ENCODE measurements around the gene APBB1IP.
A peak's percentile ranks its signal among the peaks of the same experiment; 100 is the strongest.

The APBB1IP gene

DNA sequence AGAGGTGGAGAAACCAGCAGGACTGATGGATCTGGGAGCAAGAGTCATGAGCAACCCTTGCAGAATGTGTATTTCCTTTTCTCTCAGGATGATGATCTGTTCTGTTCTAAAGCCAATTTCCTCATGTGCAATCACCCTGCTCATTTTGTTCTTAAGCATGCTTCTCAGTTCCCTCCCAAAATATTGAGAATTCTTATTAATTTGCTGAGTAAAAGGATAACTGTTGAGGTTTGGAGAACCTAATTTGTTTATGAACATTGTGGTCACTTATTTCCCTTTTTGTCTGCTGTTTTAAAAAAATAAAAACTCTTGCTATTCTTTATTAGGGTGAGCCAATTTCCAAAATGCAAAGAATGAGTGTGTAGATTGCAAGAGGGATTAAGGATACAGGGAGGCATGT, 106.8 kb downstream of the APBB1IP start:
- TF ChIP-seq ZFX (IDR thresholded peaks at IDR 0.05; ENCODE audit: borderline replicate concordance) = no peak
- TF ChIP-seq, protein P1, sequence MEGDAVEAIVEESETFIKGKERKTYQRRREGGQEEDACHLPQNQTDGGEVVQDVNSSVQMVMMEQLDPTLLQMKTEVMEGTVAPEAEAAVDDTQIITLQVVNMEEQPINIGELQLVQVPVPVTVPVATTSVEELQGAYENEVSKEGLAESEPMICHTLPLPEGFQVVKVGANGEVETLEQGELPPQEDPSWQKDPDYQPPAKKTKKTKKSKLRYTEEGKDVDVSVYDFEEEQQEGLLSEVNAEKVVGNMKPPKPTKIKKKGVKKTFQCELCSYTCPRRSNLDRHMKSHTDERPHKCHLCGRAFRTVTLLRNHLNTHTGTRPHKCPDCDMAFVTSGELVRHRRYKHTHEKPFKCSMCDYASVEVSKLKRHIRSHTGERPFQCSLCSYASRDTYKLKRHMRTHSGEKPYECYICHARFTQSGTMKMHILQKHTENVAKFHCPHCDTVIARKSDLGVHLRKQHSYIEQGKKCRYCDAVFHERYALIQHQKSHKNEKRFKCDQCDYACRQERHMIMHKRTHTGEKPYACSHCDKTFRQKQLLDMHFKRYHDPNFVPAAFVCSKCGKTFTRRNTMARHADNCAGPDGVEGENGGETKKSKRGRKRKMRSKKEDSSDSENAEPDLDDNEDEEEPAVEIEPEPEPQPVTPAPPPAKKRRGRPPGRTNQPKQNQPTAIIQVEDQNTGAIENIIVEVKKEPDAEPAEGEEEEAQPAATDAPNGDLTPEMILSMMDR (IDR thresholded peaks at IDR 0.05) = no peak
- H3K27ac ChIP-seq = no peak overlapping the region

DNA sequence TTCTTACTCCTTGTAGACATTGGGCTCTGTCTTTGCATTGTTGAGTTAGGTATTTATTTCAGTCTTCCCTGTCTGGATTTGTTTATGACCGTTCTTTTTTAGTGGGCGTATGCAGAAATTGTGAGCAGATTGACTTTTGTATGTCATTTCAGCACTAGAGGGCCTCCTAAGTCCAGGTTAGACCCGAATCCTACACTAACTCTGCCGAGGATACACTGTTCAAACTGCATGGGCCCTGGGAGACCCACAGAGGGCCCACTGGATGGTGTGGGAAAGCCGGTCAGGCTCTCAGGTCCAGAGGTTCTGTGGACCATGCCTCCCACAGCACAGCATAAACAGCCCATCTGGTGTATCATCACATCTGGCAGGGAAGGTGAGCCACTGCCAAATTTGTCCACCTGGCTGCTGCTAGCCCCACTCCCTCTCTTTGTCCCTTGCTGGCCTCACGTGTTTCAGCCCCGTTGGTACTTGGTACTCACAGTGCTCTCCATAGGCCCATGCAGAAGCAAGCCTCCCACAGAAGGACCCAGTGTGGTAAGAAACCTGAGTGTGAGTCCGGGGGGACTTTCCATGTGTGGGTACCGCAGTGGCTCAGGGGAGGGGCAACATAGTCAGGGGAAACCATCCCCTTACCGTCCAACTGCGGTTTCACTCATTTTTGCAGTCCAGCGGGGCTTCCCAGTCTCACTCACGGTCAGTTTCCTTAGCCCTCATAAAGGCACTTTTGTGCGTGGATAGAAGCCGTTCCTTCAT, 112.8 kb downstream of the APBB1IP start:
- H3K27ac ChIP-seq = no peak overlapping the region
- TF ChIP-seq ZFX (IDR thresholded peaks at IDR 0.05; ENCODE audit: borderline replicate concordance) = no peak
- TF ChIP-seq, protein P1 (IDR thresholded peaks at IDR 0.05) = peak; percentile 29; the same call in 1 of the 2 replicates

GRCh38 chr10:26554246-26554645, 116.1 kb downstream of the APBB1IP start:
- TF ChIP-seq, protein P1 (IDR thresholded peaks at IDR 0.05) = no peak
- no peak for TF ChIP-seq ZFX (IDR thresholded peaks at IDR 0.05; ENCODE audit: borderline replicate concordance)
- H3K27ac ChIP-seq = no peak overlapping the region

GRCh38 chr10:26555719-26556368, 117.7 kb downstream of the APBB1IP start:
- no peak overlapping the region for H3K27ac ChIP-seq
- no peak for TF ChIP-seq ZFX (IDR thresholded peaks at IDR 0.05; ENCODE audit: borderline replicate concordance)
- TF ChIP-seq, protein P1 (IDR thresholded peaks at IDR 0.05) = no peak

DNA sequence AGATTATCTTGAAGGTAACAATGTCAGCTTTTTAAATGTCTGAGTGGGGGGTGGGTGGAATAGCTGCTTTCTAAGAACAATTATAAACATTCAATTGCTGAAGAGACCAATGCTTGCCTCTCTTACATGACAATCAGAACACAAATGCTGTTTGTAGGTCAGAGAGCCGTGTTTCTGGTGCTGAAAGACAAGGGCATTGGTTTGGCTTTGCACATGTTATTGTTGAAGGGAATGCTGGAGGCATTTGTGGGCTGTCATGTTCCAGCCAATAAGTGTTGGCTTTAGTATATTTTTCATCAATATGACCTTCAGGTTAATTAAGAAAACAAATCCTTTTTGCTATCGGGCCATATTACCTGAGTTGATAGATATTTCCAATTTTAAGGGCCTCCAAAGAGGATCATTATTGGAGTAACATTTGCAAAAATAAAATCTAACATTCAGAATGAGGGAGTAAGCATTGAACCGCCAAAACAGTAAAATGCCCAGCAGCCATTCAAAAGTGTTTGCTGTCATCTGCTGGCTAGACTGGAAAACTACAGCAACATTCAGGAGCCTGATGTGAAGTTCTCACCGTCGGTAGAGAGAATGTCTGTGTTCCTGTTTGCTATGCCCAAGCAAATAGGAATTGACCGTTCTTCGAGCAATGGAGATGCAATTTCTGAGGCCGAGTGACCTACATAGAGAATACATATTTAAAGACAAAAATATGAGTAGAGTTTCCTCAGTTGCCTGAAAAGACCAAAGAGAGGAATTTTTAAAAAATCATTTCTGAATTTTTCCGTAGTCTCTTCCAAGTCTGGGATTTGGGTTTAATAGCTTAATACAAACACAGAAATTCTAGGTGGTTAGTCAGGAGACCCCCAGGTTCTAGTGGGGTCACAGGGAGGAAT, 118.9 kb downstream of the APBB1IP start:
- no peak for TF ChIP-seq ZFX (IDR thresholded peaks at IDR 0.05; ENCODE audit: borderline replicate concordance)
- TF ChIP-seq, protein P1 (IDR thresholded peaks at IDR 0.05) = peak; percentile 89
- no peak overlapping the region for H3K27ac ChIP-seq

DNA sequence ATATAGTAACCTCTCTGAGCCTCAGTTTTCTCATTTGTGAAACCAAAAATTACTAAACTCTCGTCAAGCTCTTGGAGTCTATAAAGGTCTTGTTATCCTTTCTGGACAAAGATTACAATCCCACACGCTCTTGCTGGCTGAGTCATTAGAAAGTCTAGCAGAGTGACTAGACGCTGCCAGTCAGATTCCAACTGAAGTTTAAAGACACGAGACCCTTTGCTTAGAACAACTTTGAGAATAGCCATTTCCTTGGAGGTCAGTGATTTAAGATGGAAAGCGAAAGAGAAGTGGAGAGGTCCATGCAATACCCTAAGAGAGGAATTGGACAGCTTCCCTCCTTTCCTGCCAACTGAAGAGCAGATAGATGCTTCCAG, 119.5 kb downstream of the APBB1IP start:
- no peak overlapping the region for H3K27ac ChIP-seq
- TF ChIP-seq, protein P1 (IDR thresholded peaks at IDR 0.05) = no peak
- no peak for TF ChIP-seq ZFX (IDR thresholded peaks at IDR 0.05; ENCODE audit: borderline replicate concordance)

Data from 22Rv1 (cell line).